GM18870 (cell line): ENCODE measurements around the gene GRAP2.
"Not testable (repeated sequence)": the region's sequence is repeated elsewhere in the genome, so short reads cannot be mapped to it uniquely, and the experiment has no call there.

Source experiments
- ATAC-seq: cut with Tn5 transposase; IDR thresholded peaks from one replicate; pipeline ENCODE4 v1.9.1; 2021; ENCODE audit warnings: moderate library complexity; ENCODE audit not compliant: unreplicated experiment

GRAP2 gene

DNA sequence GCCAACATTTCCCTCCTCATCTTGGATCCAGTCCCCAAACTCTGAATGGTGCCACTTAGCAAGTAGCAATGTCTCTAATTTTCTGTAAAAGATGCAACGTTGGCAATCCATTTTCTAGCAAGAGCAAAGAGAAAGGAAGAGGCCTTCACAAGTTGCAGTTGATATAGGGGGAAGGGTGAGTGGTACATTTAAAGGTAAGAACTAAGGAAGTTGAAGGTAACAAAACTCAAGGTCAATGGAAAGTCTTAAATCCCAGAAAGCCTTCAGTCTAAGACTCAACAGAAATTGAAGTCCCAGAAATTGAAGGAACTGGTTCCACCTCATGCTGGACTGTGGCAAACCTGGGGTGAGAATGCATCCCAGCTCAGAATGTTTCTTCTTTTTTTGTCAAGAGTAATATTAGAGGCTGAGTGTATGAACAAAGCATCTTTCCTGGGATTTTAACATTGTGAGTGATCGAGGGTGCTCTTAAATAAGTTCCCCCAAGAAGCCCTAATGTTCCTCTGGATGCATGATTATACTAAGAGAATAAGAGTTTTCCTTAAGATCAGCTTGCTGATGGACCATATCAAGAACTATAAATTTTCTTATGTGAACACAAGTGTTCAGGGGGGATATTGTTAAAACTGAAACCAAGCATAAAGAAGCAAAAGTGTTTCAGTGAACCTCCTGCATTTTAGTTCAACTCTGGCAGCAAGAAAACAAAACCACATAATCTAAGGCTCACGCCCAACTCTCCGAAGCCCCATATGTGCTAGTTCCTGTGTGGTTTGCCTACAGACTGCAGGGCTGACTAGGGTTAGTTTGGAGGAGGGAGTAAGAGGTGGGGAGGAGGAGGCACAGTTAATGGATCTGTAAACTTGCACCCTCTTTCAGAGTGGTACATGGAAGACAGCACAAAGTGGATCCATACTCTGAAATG is at the start of gene GRAP2:
Gene GRAP2, plus strand, starts transcription at position 779 of the 922 bp plus-strand sequence. CDS start 46,023 bp downstream, outside the sequence.
- no peak for ATAC-seq

DNA sequence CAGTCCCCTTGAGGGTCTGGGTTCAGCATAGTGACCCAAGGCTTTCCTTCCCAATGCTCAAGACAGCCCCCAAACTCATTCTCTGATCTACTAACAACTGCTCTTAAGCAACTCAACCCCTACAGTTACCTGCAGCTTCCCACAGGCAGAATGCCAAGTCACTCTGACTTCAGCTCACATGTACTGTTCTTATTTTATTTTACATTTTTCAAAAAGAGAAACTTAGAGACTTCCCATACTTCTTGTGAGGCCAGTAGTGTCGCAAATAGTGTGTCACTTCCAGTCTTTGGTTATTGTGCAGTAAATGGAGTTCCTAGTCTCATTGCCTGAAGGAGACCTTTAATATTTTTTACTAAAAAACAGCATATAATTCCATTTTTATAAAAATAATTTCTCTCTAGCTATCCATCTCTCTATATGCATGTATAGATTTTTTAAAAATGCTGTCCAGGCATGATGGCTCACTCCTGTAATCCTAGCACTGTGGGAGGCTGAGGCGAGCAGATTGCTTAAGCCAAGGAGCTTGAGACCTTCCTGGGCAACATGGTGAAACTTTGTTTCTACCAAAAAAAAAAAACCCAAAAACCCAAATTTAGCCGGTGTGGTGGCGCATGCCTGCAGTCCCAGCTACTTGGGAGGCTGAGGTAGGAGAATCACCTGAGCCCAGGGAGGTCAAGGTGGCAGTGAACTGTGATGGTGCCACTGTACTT is 49.1 kb upstream of the GRAP2 start:
- no peak for ATAC-seq

DNA sequence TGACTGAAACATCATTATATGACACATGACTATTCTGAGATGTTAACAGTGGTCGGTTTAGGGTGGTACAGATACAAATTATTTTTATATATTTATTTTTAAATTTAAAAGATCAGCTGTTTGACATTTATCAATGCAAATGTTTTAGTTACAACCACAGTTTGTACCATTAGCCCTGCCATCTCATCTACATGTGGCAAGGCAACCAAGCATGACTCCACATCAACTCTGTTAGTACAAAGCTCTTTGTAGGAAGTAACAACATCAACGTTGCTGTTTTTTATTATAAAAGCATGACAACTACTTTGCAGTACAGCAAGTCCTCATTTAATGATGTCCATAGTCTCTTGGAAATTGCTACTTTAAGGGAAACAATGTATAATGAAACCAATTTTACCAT is 48.1 kb upstream of the GRAP2 start:
- ATAC-seq: no peak

DNA sequence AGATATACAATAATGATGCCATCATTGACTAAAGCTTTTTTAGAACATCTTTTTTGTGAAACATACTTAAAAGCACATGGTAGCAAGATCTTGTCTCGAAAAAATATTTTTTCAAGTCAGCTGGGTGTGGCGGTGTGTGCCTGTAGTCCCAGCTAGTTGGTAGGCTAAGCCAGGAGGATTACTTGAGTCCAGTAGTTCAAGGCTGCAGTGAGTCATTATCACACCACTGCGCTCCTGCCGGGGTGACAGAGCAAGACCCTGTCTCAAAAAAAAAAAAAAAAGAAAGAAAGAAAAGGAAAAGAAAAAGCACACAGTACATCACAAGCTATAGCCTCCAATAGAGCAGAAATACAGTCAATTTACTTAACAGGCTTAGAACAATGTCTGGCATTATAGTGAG is 44.3 kb upstream of the GRAP2 start:
- ATAC-seq: no peak

GRCh38 chr22:39859903-39860588 is 40.8 kb upstream of the GRAP2 start:
- no peak for ATAC-seq

GRCh38 chr22:39868741-39869140 is 32.1 kb upstream of the GRAP2 start:
- ATAC-seq: no peak

- ATAC-seq: not testable (repeated sequence)
Observed at GRCh38 chr22:39869797-39870196, 31.1 kb upstream of the GRAP2 start.

DNA sequence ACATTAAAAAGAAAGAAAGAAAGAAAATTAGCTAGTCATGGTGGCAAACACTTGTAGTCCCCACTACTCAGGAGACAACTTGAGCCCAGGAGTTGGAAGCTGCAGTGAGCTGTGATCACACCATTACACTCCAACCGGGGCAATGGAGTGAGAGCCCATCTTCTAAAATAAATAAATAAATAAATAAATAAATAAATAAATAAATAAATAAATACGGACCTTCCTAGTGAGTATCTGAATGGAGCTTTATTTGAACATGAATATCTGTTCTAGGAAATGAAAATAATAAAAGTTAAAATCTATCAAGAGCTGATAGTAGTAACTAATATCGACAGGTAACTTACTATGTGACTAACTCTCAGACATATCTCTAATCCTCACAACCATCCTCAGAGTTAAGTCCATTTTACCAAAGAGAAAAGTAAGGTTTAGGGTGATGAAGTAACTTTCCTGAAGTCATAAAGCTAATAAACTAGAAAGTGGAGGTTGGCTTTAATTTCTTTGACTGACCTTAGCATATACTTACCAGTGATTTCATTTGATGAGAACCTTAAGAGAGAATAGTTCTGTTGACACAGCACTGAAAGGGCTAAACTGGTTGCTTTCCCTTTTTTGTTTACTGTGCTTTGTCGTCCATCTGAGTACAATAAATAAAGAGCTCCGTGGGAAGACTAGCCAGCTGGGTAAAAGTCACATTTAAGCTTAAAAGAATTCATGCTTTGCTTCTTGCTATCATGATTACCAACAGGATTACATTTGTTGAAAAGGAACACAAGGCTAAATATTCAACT is 29.7 kb upstream of the GRAP2 start:
- ATAC-seq: no peak

GRCh38 chr22:39872548-39872947 is 28.3 kb upstream of the GRAP2 start:
- no peak for ATAC-seq

DNA sequence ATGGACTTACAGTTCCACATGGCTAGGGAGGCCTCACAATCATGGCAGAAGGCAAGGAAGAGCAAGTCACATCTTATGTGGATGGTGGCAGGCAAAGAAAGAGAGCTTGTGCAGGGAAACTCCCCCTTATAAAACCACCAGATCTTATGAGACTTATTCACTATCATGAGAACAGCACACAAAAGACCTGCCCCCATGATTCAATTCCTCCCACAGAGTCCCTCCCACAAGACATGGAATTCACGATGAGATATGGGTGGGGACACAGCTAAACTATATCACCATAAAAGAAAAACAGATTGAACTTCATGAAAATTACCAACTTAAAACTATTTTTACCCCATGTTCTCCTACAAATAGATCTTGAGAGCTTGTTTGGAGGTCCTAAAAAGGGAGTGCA is 26.9 kb upstream of the GRAP2 start:
- ATAC-seq: no peak

GRCh38 chr22:39875176-39875885 is 25.6 kb upstream of the GRAP2 start:
- ATAC-seq: not testable (repeated sequence)

- no peak for ATAC-seq
Observed at GRCh38 chr22:39877079-39877845, 23.6 kb upstream of the GRAP2 start.

- no peak for ATAC-seq
Observed at GRCh38 chr22:39880722-39881121, 20.2 kb upstream of the GRAP2 start.

- no peak for ATAC-seq
Observed at GRCh38 chr22:39883057-39883456, 17.8 kb upstream of the GRAP2 start.

DNA sequence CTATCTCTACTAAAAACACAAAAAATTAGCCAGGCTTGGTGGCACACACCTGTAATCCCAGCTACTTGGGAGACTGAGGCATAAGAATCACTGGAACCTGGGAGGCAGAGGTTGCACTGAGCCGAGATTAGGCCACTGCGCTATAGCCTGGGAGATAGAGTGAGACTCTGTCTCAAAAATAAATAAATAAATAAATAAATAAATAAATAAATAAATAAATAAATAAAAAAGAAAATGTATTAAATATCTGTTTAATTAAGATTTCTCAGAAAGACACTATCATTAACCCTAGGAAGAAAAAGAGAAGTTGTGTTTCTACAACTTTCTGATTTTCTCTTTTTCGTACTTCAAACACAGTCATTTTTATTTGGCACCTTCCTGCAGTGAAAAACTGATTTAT is 11.0 kb upstream of the GRAP2 start:
- ATAC-seq: not testable (repeated sequence)

DNA sequence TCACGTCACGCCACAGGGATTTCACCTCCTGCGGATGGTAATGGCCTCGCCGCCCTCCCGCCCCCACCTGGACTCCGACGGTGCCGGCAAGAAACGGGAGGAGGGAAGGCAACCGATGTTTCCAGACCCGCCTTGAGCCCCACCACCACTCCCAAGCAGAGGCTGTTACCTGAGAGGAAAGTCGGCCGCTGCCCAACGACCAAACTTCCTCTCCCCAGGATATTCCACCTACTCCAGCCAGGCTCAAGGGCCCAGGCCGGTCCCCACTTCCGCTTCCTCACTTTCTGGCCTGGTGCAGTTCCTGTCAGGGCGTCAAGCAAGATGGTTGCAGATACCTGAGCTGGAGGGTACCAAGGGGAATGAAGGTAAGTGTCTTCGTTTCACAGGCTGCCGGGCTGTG is 7.4 kb upstream of the GRAP2 start, which contains the start of gene ENTHD1:
Gene ENTHD1, minus strand, starts transcription at position 235 of the 400 bp plus-strand sequence. CDS start 6,012 bp downstream, outside the sequence.
- ATAC-seq: no peak

- ATAC-seq: no peak
Observed at GRCh38 chr22:39894554-39895092, 6.3 kb upstream of the GRAP2 start.

GRCh38 chr22:39895682-39896081 is 5.2 kb upstream of the GRAP2 start:
- ATAC-seq: no peak
